ENCODE data around the gene PAX5. TPM values are rescaled to one million over a fixed set of nuclear protein-coding genes. Genes with fewer than 3 reads are reported as not detected.

PAX5 gene
- total RNA-seq, 2 experiments from 2014 or later, result 62.5 to 141 TPM

DNA sequence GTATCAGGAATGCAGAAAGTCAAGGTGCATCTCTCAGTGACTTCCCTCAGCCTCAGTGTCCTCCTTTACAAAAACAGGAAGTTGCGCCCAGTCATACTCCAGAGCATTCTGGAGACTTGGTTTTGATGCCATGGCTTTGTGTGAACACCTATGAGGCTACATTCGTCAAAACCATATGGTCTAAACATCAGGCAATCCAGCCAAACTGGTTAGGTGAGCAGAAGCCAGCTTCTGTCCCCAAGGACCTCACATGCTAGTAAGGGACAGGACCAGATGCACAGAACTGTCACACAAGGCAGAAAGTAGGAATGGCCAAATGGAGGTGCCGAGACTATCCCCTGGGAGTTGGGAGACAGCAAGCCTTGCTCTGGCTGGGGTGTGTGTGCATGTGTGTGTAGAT, 244.2 kb downstream of the PAX5 start:
- DNase-seq (ENCODE audit: low spot score), result no peak
- no peak for TF ChIP-seq EZH2phosphoT487 (IDR thresholded peaks at IDR 0.05; ENCODE audit: borderline replicate concordance, low read depth, low read length)
- no peak for TF ChIP-seq CTCF (conservative IDR thresholded peaks at IDR 0.05; ENCODE audit: low read length)
- H3K36me3 ChIP-seq (ENCODE audit: insufficient read depth, low read length), result no peaks in the 10 kb centered on the region
- ChIA-PET POLR2A (interaction anchor here (0.6 kb wide), 1 partner anchor 502 kb away, joined by 3 read pairs; no protein-coding TSS in a partner anchor), CTCF (ENCODE audit: unreplicated experiment) (no interaction called here)
- H3K4me3 ChIP-seq (ENCODE audit: low read depth, low read length, poor library complexity, severe bottlenecking), result no peak overlapping the region
- H2AFZ ChIP-seq (ENCODE audit: low read length), result no peak overlapping the region
- H3K79me2 ChIP-seq (ENCODE audit: insufficient read depth, low read depth, low read length), result no peaks in the 10 kb centered on the region
- H3K4me1 ChIP-seq (ENCODE audit: insufficient read depth, low read length, poor library complexity, severe bottlenecking), result no peaks in the 10 kb centered on the region
- H3K9me3 ChIP-seq (ENCODE audit: low read length), result peaks cover 7% of the 10 kb centered on the region; the same call in 1 of the 2 replicates
- intact Hi-C loops (cut with micrococcal nuclease; ENCODE audit: unreplicated experiment), result no loop called here
- no peaks in the 10 kb centered on the region for H3K9me2 ChIP-seq (ENCODE audit: insufficient read depth, low read length)
- no peak overlapping the region for H3K27ac ChIP-seq (ENCODE audit: low read depth, low read length, poor library complexity, severe bottlenecking)
- no peak overlapping the region for H3K4me2 ChIP-seq (ENCODE audit: low read length)
- no peaks in the 10 kb centered on the region for H4K20me1 ChIP-seq (ENCODE audit: insufficient read depth, low read length)
- BruUV-seq (replicated peaks), result no TSS peak

GRCh38 chr9:36788534-36788933, 245.5 kb downstream of the PAX5 start:
- peak; percentile 68 for TF ChIP-seq CTCF (conservative IDR thresholded peaks at IDR 0.05; ENCODE audit: low read length)
- no peak for TF ChIP-seq EZH2phosphoT487 (IDR thresholded peaks at IDR 0.05; ENCODE audit: borderline replicate concordance, low read depth, low read length)
- DNase-seq (ENCODE audit: low spot score), result peak; percentile 39
- no peaks in the 10 kb centered on the region for H3K36me3 ChIP-seq (ENCODE audit: insufficient read depth, low read length)
- no TSS peak for BruUV-seq (replicated peaks)
- ChIA-PET CTCF (ENCODE audit: unreplicated experiment) (no interaction called here), POLR2A (interaction anchor here (0.8 kb wide), 1 partner anchor 66 kb away, joined by 4 read pairs; no protein-coding TSS in a partner anchor)
- no peak overlapping the region for H2AFZ ChIP-seq (ENCODE audit: low read length)
- no peak overlapping the region for H3K27ac ChIP-seq (ENCODE audit: low read depth, low read length, poor library complexity, severe bottlenecking)
- no peak overlapping the region for H3K4me2 ChIP-seq (ENCODE audit: low read length)
- H3K9me3 ChIP-seq (ENCODE audit: low read length), result peaks cover 2% of the 10 kb centered on the region; the same call in 1 of the 2 replicates
- no peaks in the 10 kb centered on the region for H3K4me1 ChIP-seq (ENCODE audit: insufficient read depth, low read length, poor library complexity, severe bottlenecking)
- H3K4me3 ChIP-seq (ENCODE audit: low read depth, low read length, poor library complexity, severe bottlenecking), result no peak overlapping the region
- H3K9me2 ChIP-seq (ENCODE audit: insufficient read depth, low read length), result no peaks in the 10 kb centered on the region
- H3K79me2 ChIP-seq (ENCODE audit: insufficient read depth, low read depth, low read length), result no peaks in the 10 kb centered on the region
- no peaks in the 10 kb centered on the region for H4K20me1 ChIP-seq (ENCODE audit: insufficient read depth, low read length)
- intact Hi-C loops (cut with micrococcal nuclease; ENCODE audit: unreplicated experiment), result no loop called here

- ChIA-PET POLR2A (interaction anchor here (0.8 kb wide), 1 partner anchor 65 kb away, joined by 4 read pairs; no protein-coding TSS in a partner anchor), CTCF (ENCODE audit: unreplicated experiment) (no interaction called here)
- H3K27ac ChIP-seq (ENCODE audit: low read depth, low read length, poor library complexity, severe bottlenecking), result no peak overlapping the region
- H3K9me2 ChIP-seq (ENCODE audit: insufficient read depth, low read length), result no peaks in the 10 kb centered on the region
- no peaks in the 10 kb centered on the region for H3K79me2 ChIP-seq (ENCODE audit: insufficient read depth, low read depth, low read length)
- no peaks in the 10 kb centered on the region for H3K9me3 ChIP-seq (ENCODE audit: low read length)
- intact Hi-C loops (cut with micrococcal nuclease; ENCODE audit: unreplicated experiment), result no loop called here
- no peak overlapping the region for H3K4me3 ChIP-seq (ENCODE audit: low read depth, low read length, poor library complexity, severe bottlenecking)
- no peak overlapping the region for H2AFZ ChIP-seq (ENCODE audit: low read length)
- no TSS peak for BruUV-seq (replicated peaks)
- no peaks in the 10 kb centered on the region for H4K20me1 ChIP-seq (ENCODE audit: insufficient read depth, low read length)
- DNase-seq (ENCODE audit: low spot score), result no peak
- H3K4me2 ChIP-seq (ENCODE audit: low read length), result no peak overlapping the region
- no peaks in the 10 kb centered on the region for H3K36me3 ChIP-seq (ENCODE audit: insufficient read depth, low read length)
- TF ChIP-seq CTCF (conservative IDR thresholded peaks at IDR 0.05; ENCODE audit: low read length), result no peak
- no peak for TF ChIP-seq EZH2phosphoT487 (IDR thresholded peaks at IDR 0.05; ENCODE audit: borderline replicate concordance, low read depth, low read length)
- no peaks in the 10 kb centered on the region for H3K4me1 ChIP-seq (ENCODE audit: insufficient read depth, low read length, poor library complexity, severe bottlenecking)
These were observed 246.4 kb downstream of the PAX5 start for GRCh38 chr9:36787709-36788108.

Small RNA genes lying within 50 kb of the gene (microRNA-seq; reads per million reads assigned to microRNA genes)
- gene MIR4475 (ENCODE audit: borderline replicate concordance) (not detected), gene MIR4476 (ENCODE audit: borderline replicate concordance) (2.3 reads per million), gene MIR4540 (ENCODE audit: borderline replicate concordance) (not detected)

Small RNA genes lying within 50 kb of the gene (small RNA-seq; reads per million reads assigned to genes)
- gene MIR4475, result not detected
- gene MIR4476, result not detected
- gene MIR4540, result not detected

Other genes starting within 250 kb of the PAX5 start
- gene ZCCHC7, start 86.3 kb upstream of the PAX5 start, total RNA-seq (2014; rRNA removed; shearing (Covaris generic)), result 108 and 110 TPM in 2 replicates
- 76.4 and 101 TPM in 2 replicates for gene ZCCHC7, start 86.3 kb upstream of the PAX5 start, total RNA-seq (2022)